H1 (cell line): Measurements from ENCODE around the gene INPP4B. TPM values are rescaled to one million over a fixed set of nuclear protein-coding genes. Genes with fewer than 3 reads are reported as not detected.

ENCODE experiments used
- CTCF ChIA-PET: fragments of 300-600 bp; sonication (Branson Sonifier 250); formaldehyde crosslinking; loops from one replicate; lab custom pipeline; 2021; ENCODE audit not compliant: partially characterized antibody; lab: Charles Lee
- POLR2A ChIA-PET: fragments of 300-600 bp; sonication (Branson Sonifier 250); formaldehyde crosslinking; loops from one replicate; lab custom pipeline; 2021; ENCODE audit warnings: inconsistent platforms; ENCODE audit not compliant: partially characterized antibody; lab: Charles Lee
- DNase-seq, 2 experiments: peaks; one replicate each; pipeline versions ENCODE4 v3.0.0 to v3.0.0-alpha.2; 2010 to 2022; ENCODE audit warnings: low spot score in 2 of 2, low read depth in 1 of 2, mixed read lengths in 1 of 2
- FAIRE-seq: peaks from 2 replicates; lab custom pipeline; 2011; peaks lifted over from hg19 to GRCh38; lab: Jason Lieb, UNC
- H2AFZ ChIP-seq: 2 replicates; pipeline ENCODE4 v1.8.1; 2012; ENCODE audit warnings: low read length, inconsistent platforms
- H2AK5ac ChIP-seq: 2 replicates; pipeline ENCODE4 v1.6.1; 2013; ENCODE audit warnings: low read depth, low read length
- H2BK120ac ChIP-seq: replicated peaks from 2 replicates; pipeline ENCODE3; 2013; ENCODE audit warnings: low read depth, low read length, inconsistent platforms
- H2BK12ac ChIP-seq: 2 replicates; pipeline ENCODE4 v1.6.1; 2013; ENCODE audit warnings: low read depth, low read length
- H2BK15ac ChIP-seq: 2 replicates; pipeline ENCODE4 v1.6.1; 2013; ENCODE audit warnings: low read length
- H2BK20ac ChIP-seq: 2 replicates; pipeline ENCODE4 v1.6.1; 2013; ENCODE audit warnings: low read length
- H2BK5ac ChIP-seq: 2 replicates; pipeline ENCODE4 v1.6.1; 2013; ENCODE audit warnings: low read depth, low read length
- H3K14ac ChIP-seq: 2 replicates; pipeline ENCODE4 v1.6.1; 2013; ENCODE audit warnings: inconsistent platforms; ENCODE audit not compliant: insufficient read length
- H3K18ac ChIP-seq: 2 replicates; pipeline ENCODE4 v1.6.1; 2013; ENCODE audit warnings: low read length; ENCODE audit errors: extremely low read depth
- H3K23ac ChIP-seq: 2 replicates; pipeline ENCODE4 v1.6.1; 2013; ENCODE audit warnings: inconsistent platforms; ENCODE audit not compliant: insufficient read length
- H3K23me2 ChIP-seq: 2 replicates; pipeline ENCODE4 v1.6.1; 2013; ENCODE audit warnings: low read depth, low read length
- H3K27ac ChIP-seq: 2 replicates; pipeline ENCODE4 v1.6.1; 2011; ENCODE audit warnings: low read depth, low read length, inconsistent platforms
- H3K27me3 ChIP-seq, 4 experiments: replicated peaks in 1 of 4; 1 replicate in 1 of 4; 2 replicates in 3 of 4; pipeline versions ENCODE4 v1.6.1 to v1.8.1; 2011 to 2013; ENCODE audit warnings: low read length in 3 of 4, mild to moderate bottlenecking in 3 of 4, inconsistent platforms in 2 of 4, mixed read lengths in 2 of 4, moderate library complexity in 1 of 4; ENCODE audit not compliant: control insufficient read depth in 3 of 4, insufficient read depth in 3 of 4; ENCODE audit errors: extremely low read depth in 1 of 4
- H3K36me3 ChIP-seq, 4 experiments: 2 replicates each; pipeline versions ENCODE4 v1.6.1 to v1.8.1; 2011 to 2013; ENCODE audit warnings: mild to moderate bottlenecking in 4 of 4, low read length in 3 of 4, moderate library complexity in 2 of 4, control low read depth in 1 of 4, inconsistent platforms in 1 of 4; ENCODE audit not compliant: insufficient read depth in 4 of 4, control insufficient read depth in 2 of 4
- H3K4ac ChIP-seq: replicated peaks from 2 replicates; pipeline ENCODE3; 2013; ENCODE audit warnings: low read length, low read depth, mixed read lengths, inconsistent platforms; ENCODE audit not compliant: insufficient read length
- H3K4me1 ChIP-seq, 4 experiments: replicated peaks in 1 of 4; 1 replicate in 1 of 4; 2 replicates in 3 of 4; pipeline versions ENCODE4 v1.6.1 to v1.8.1; 2011 to 2013; ENCODE audit warnings: low read length in 3 of 4, inconsistent platforms in 2 of 4, mixed read lengths in 1 of 4; ENCODE audit not compliant: insufficient read depth in 4 of 4, control insufficient read depth in 3 of 4
- H3K4me2 ChIP-seq, 2 experiments: 2 replicates each; pipeline versions ENCODE4 v1.6.1 to v1.8.1; 2011 to 2013; ENCODE audit warnings: low read depth in 2 of 2, low read length in 2 of 2, control low read depth in 1 of 2, inconsistent platforms in 1 of 2, mild to moderate bottlenecking in 1 of 2; ENCODE audit not compliant: insufficient read depth in 1 of 2
- H3K4me3 ChIP-seq, 4 experiments: fragments of 200-600, 300-600 bp in 1 of 4; sonication (generic), shearing (Covaris generic), sonication (Bioruptor Twin) in 1 of 4; 2 replicates each; pipeline versions ENCODE4 v1.5.1 to v1.8.1; 2011 to 2016; ENCODE audit warnings: low read length in 4 of 4, low read depth in 3 of 4, control low read depth in 2 of 4, inconsistent platforms in 2 of 4, mild to moderate bottlenecking in 2 of 4, mixed read lengths in 1 of 4, moderate library complexity in 1 of 4; ENCODE audit not compliant: insufficient read depth in 2 of 4; ENCODE audit errors: extremely low read depth in 1 of 4
- H3K56ac ChIP-seq: replicated peaks from 2 replicates; pipeline ENCODE3; 2013; ENCODE audit warnings: low read depth, mild to moderate bottlenecking, mixed read lengths, low read length, inconsistent platforms; ENCODE audit not compliant: insufficient read length
- H3K79me1 ChIP-seq: 2 replicates; pipeline ENCODE4 v1.6.1; 2013; ENCODE audit warnings: low read depth, low read length, control low read depth
- H3K79me2 ChIP-seq, 2 experiments: 2 replicates each; pipeline versions ENCODE4 v1.6.1 to v1.8.1; 2012 to 2013; ENCODE audit warnings: low read length in 2 of 2, mild to moderate bottlenecking in 2 of 2, inconsistent platforms in 1 of 2; ENCODE audit not compliant: insufficient read depth in 2 of 2, control insufficient read depth in 1 of 2
- H3K9ac ChIP-seq, 4 experiments: replicated peaks in 1 of 4; 1 replicate in 1 of 4; 2 replicates in 3 of 4; pipeline versions ENCODE4 v1.6.1 to v1.8.1; 2011 to 2013; ENCODE audit warnings: low read depth in 3 of 4, low read length in 3 of 4, control low read depth in 2 of 4, mild to moderate bottlenecking in 2 of 4, moderate library complexity in 2 of 4, inconsistent platforms in 1 of 4; ENCODE audit errors: extremely low read depth in 1 of 4
- H3K9me3 ChIP-seq, 2 experiments: 2 replicates each; pipeline versions ENCODE4 v1.6.1 to v1.8.1; 2012 to 2013; ENCODE audit warnings: mild to moderate bottlenecking in 2 of 2, moderate library complexity in 2 of 2, control low read depth in 1 of 2, inconsistent platforms in 1 of 2, low read depth in 1 of 2, low read length in 1 of 2, mixed read lengths in 1 of 2; ENCODE audit not compliant: insufficient read depth in 2 of 2
- H4K20me1 ChIP-seq, 2 experiments: replicated peaks in 1 of 2; 2 replicates each; pipeline versions ENCODE3 to v1.8.1; 2011 to 2013; ENCODE audit warnings: inconsistent platforms in 2 of 2, low read length in 2 of 2, mild to moderate bottlenecking in 1 of 2; ENCODE audit not compliant: insufficient read depth in 2 of 2, control insufficient read depth in 1 of 2
- H4K5ac ChIP-seq: 2 replicates; pipeline ENCODE4 v1.6.1; 2013; ENCODE audit warnings: low read length, low read depth, mixed read lengths, inconsistent platforms; ENCODE audit not compliant: insufficient read length
- H4K8ac ChIP-seq: 2 replicates; pipeline ENCODE4 v1.8.0; 2013; ENCODE audit warnings: mild to moderate bottlenecking, moderate library complexity, low read length, inconsistent platforms; ENCODE audit not compliant: insufficient read depth; ENCODE audit errors: extremely low read depth
- H4K91ac ChIP-seq: replicated peaks from 2 replicates; pipeline ENCODE3; 2013; ENCODE audit warnings: low read length, mixed read lengths, inconsistent platforms; ENCODE audit not compliant: insufficient read length
- BACH1 ChIP-seq: IDR thresholded peaks from 2 replicates; pipeline ENCODE4 v1.6.1; 2012; ENCODE audit warnings: low read length, improper control_type of control experiment
- EP300 ChIP-seq, 2 experiments: IDR thresholded peaks; 1 replicate in 1 of 2; 2 replicates in 1 of 2; pipeline ENCODE4 v1.6.1; 2011 to 2012; ENCODE audit warnings: low read depth in 2 of 2, low read length in 2 of 2, mild to moderate bottlenecking in 2 of 2, borderline replicate concordance in 1 of 2, inconsistent platforms in 1 of 2, moderate library complexity in 1 of 2
- GTF2F1 ChIP-seq: IDR thresholded peaks from 2 replicates; pipeline ENCODE4 v1.6.1; 2012; ENCODE audit warnings: low read depth, low read length, improper control_type of control experiment, borderline replicate concordance
- HDAC6 ChIP-seq: IDR thresholded peaks from one replicate; pipeline ENCODE4 v1.7.1; 2012; ENCODE audit warnings: low read depth, mild to moderate bottlenecking, inconsistent platforms, low read length, moderate library complexity
- NANOG ChIP-seq: IDR thresholded peaks from 2 replicates; pipeline ENCODE4 v1.6.1; 2011; ENCODE audit warnings: low read length, low read depth, mild to moderate bottlenecking, inconsistent platforms; ENCODE audit not compliant: insufficient read depth, poor library complexity, severe bottlenecking
- POLR2AphosphoS5 ChIP-seq: IDR thresholded peaks from 2 replicates; pipeline ENCODE4 v1.6.1; 2011; ENCODE audit warnings: low read depth, low read length
- RBBP5 ChIP-seq: IDR thresholded peaks from 2 replicates; pipeline ENCODE4 v1.7.1; 2012; ENCODE audit warnings: low read depth, mild to moderate bottlenecking, inconsistent platforms, low read length, moderate library complexity, borderline replicate concordance
- TCF12 ChIP-seq: IDR thresholded peaks from 2 replicates; pipeline ENCODE4 v1.6.1; 2011; ENCODE audit warnings: low read depth, mild to moderate bottlenecking, low read length
- WGBS, 2 experiments: shearing (Covaris generic) in 1 of 2; methylation state at CpG; one replicate each; pipeline versions ENCODE4 v1.1.6 to v1.1.7; 2013 to 2015; ENCODE audit warnings: low lambda C conversion rate in 2 of 2, mixed read lengths in 2 of 2, inconsistent platforms in 1 of 2, low coverage in 1 of 2, missing lambda C conversion rate in 1 of 2; ENCODE audit not compliant: insufficient replicate concordance in 2 of 2, insufficient coverage in 1 of 2, insufficient read length in 1 of 2; ENCODE audit errors: extremely low coverage in 1 of 2, missing lambda C conversion rate in 1 of 2; 5-methylcytosine and 5-hydroxymethylcytosine counted together
- polyA plus RNA-seq, 7 experiments: library from polyadenylated mRNA; depleted of rRNA in 3 of 7; stranded (reverse) in 5 of 7; unstranded in 2 of 7; fragments of >200 nt in 5 of 7; fragments of 200-250 nt in 2 of 7; gene quantifications; 1 replicate in 5 of 7; 2 replicates in 1 of 7; 4 replicates in 1 of 7; pipeline versions ENCODE4 v1.2.1 to v1.2.3, GENCODE V29; 2011 to 2013; ENCODE audit warnings: missing spikeins in 2 of 7, mixed read lengths in 2 of 7
- total RNA-seq: library from RNA; stranded (reverse); fragmentation: NEBNext Ultra II Directional; extraction: Animal tissue kit (Norgen Biotek cat#: 25700); gene quantifications from 2 replicates; pipeline ENCODE4 v1.2.1, GENCODE V29; 2021
- TF ChIP-seq, protein P1 (sequence below): IDR thresholded peaks from 2 replicates; pipeline ENCODE4 v1.6.1; 2012; ENCODE audit warnings: inconsistent platforms

INPP4B gene
- total and polyA plus RNA-seq, 2 of the 8 experiments (the other 6 are each of a cell fraction or from before 2014, with no cell fraction given): 0.11 to 0.54 TPM

DNA sequence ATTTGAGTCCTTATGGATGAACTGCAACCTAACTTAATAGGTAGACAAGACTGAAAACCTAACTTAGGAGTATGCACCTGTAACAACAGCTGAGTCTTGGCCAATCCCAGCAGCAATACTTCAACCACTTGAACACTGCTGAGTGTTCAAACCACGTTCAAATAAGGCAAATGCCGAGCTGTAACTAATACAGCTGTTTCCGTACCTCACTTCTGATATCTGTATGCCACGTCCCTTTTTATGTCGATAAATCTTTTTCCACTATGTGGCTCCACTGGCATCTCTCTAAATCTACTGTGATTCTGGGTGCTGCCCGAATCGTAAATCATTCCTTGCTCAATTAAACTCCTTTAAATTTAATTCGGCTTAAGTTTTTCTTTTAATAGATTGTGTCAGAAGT lies 459.7 kb downstream of the INPP4B start:
- Histone ChIP-seq H3K4me1 (no peaks in the 10 kb centered on the region), H3K4me3 (no peak overlapping the region), H3K56ac (no peak overlapping the region), H3K9ac (no peak overlapping the region), H4K5ac (no peak overlapping the region), H3K23ac (no peak overlapping the region), H3K36me3 (no peaks in the 10 kb centered on the region), H2BK20ac (no peak overlapping the region), H3K23me2 (no peaks in the 10 kb centered on the region), H2BK120ac (no peak overlapping the region), H3K4me2 (no peak overlapping the region), H2AK5ac (no peak overlapping the region), H3K18ac (no peak overlapping the region), H4K8ac (no peak overlapping the region), H3K9me3 (no peaks in the 10 kb centered on the region), H2BK15ac (no peak overlapping the region), H3K4ac (no peak overlapping the region), H3K79me1 (no peaks in the 10 kb centered on the region), H3K27me3 (no peaks in the 10 kb centered on the region), H3K27ac (no peak overlapping the region), H2BK12ac (no peak overlapping the region), H2BK5ac (no peak overlapping the region), H4K20me1 (no peaks in the 10 kb centered on the region), H2AFZ (0 out of 2 replicates have a peak overlapping the region, but pooled peaks have one; percentile 76), H3K14ac (no peak overlapping the region), H3K79me2 (no peaks in the 10 kb centered on the region), H4K91ac (no peak overlapping the region)
- FAIRE-seq (no peak), DNase-seq (no peak)
- CTCF ChIA-PET: no interaction called here
- TF ChIP-seq TCF12 (no peak), POLR2AphosphoS5 (no peak), GTF2F1 (no peak), NANOG (no peak), HDAC6 (no peak), BACH1 (no peak), EP300 (IDR thresholded peaks at IDR 0.05; ENCODE audit: borderline replicate concordance in 1 of 2, low read depth in 2 of 2, low read length in 2 of 2) (no peak), RBBP5 (no peak)
- TF ChIP-seq, protein P1, sequence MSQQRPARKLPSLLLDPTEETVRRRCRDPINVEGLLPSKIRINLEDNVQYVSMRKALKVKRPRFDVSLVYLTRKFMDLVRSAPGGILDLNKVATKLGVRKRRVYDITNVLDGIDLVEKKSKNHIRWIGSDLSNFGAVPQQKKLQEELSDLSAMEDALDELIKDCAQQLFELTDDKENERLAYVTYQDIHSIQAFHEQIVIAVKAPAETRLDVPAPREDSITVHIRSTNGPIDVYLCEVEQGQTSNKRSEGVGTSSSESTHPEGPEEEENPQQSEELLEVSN: no peak
- WGBS, 2 experiments: 94% methylated on average over 8 of the region's 8 CpGs; no CpG with 5 or more reads in 1 of the 2 experiments
- POLR2A ChIA-PET: no interaction called here
